ENCODE results near the gene MAGI1. TPM values are rescaled to one million over a fixed set of nuclear protein-coding genes. Genes with fewer than 3 reads are reported as not detected.

The MAGI1 gene
- total RNA-seq, 1 donor from 2014 or later: 10.8 TPM

DNA sequence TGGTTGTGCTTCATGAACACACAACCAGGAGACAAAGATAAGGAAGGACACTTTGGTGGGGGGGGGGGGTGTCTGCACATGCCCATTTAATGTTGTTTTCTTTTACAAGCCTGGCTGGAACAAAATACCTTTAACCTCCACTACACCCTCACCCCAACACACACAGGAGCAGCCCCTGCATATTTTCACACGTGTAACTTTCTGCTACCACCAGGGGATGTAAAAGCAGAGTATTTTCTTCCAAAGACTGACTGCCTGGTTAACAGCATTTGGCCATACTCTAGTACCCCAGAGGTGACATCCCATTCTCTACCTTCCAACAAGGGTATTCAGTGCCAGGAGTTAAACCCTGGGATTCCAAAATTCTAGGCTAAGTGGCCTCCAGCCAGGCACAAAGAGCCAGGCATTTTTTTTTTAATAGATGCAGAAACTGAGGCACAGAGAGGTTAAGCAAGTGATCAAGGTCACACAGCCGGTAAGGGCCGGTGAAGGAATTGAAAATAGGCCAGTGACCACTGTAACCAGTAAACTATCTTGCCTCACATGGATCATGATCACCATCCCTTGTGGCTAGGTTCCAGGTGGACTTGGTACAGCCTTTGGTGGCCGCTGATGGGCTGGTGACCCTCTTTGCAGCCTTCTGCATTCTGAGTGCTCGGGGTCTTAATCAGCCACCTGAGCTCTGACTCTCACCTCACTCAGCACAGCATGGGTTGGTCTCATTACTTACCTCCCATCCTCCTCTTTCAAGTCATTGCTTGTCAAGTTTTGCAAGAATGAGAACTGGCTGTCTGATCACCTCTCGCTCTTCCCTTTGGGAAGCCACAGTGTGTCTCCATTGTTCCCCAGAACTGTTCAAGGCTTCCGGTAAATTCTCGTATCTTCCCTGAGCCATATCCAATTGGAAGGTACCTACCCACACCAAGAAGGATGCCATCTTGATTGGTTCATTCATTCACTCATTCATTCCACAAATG lies 20.4 kb downstream of the MAGI1 start:
- DNase-seq (ENCODE audit: low spot score): no peak
- Mint-ChIP-seq H3K27ac (no peak overlapping the region), H3K4me1 (ENCODE audit: low read depth) (no peaks in the 10 kb centered on the region), H3K36me3 (ENCODE audit: low read depth) (no peaks in the 10 kb centered on the region), H3K27me3 (ENCODE audit: low read depth) (peaks cover 5% of the 10 kb centered on the region), H3K9me3 (no peaks in the 10 kb centered on the region), H3K4me3 (ENCODE audit: low read depth) (no peak overlapping the region)
- intact Hi-C loops (cut with micrococcal nuclease): no loop called here

- Mint-ChIP-seq H3K4me3 (ENCODE audit: low read depth) (no peak overlapping the region), H3K9me3 (no peaks in the 10 kb centered on the region), H3K27me3 (ENCODE audit: low read depth) (peaks cover 5% of the 10 kb centered on the region), H3K27ac (no peak overlapping the region), H3K36me3 (ENCODE audit: low read depth) (no peaks in the 10 kb centered on the region), H3K4me1 (ENCODE audit: low read depth) (no peaks in the 10 kb centered on the region)
- intact Hi-C loops (cut with micrococcal nuclease): no loop called here
- DNase-seq (ENCODE audit: low spot score): no peak
These were observed 21.1 kb downstream of the MAGI1 start for GRCh38 chr3:66017591-66017990.

GRCh38 chr3:66017084-66017483 lies 21.6 kb downstream of the MAGI1 start:
- Mint-ChIP-seq H3K4me1 (ENCODE audit: low read depth) (no peaks in the 10 kb centered on the region), H3K27me3 (ENCODE audit: low read depth) (peaks cover 5% of the 10 kb centered on the region), H3K36me3 (ENCODE audit: low read depth) (no peaks in the 10 kb centered on the region), H3K27ac (no peak overlapping the region), H3K4me3 (ENCODE audit: low read depth) (no peak overlapping the region), H3K9me3 (no peaks in the 10 kb centered on the region)
- DNase-seq (ENCODE audit: low spot score): no peak
- intact Hi-C loops (cut with micrococcal nuclease): no loop called here

DNA sequence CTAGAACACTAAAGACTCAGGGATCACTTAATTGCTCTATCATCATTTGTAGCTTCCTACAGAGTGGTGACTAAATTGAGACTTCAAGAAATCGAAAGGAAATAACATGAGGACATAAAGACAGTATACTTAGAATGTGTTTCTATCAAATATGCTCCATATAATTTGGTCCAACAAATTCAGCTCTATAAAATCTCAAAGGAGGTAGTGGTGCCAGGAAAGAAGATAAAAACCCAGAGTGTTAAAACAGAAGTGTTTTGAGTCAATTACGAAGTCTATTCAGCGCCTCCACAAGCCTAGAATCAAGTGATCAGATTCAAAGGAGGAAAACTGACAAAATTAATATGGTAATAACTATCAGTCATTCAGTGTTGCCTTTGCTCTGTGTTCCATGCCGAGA lies 22.9 kb downstream of the MAGI1 start:
- Mint-ChIP-seq H3K27ac (no peak overlapping the region), H3K27me3 (ENCODE audit: low read depth) (peaks cover 2% of the 10 kb centered on the region), H3K36me3 (ENCODE audit: low read depth) (no peaks in the 10 kb centered on the region), H3K4me3 (ENCODE audit: low read depth) (no peak overlapping the region), H3K4me1 (ENCODE audit: low read depth) (no peaks in the 10 kb centered on the region), H3K9me3 (no peaks in the 10 kb centered on the region)
- DNase-seq (ENCODE audit: low spot score): no peak
- intact Hi-C loops (cut with micrococcal nuclease): no loop called here

DNA sequence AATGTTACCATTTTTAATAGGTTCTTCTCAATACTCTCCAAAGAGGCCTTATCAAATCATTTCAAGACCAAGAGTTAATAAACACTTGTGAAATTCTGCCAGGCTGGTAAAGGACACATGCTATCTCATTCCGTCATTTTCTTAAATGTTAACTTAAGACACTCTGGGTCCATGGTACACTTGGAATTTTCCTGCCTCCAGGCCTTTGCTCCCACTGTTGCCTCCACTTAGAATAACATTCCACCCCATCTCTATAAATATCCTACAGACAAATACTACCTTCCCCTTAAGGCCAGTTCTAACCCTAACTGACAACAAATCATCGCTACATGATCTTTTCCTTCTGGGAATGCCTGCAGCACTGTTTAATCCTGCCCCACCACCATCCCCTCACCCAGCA lies 24.1 kb downstream of the MAGI1 start:
- Mint-ChIP-seq H3K36me3 (ENCODE audit: low read depth) (no peaks in the 10 kb centered on the region), H3K27ac (no peak overlapping the region), H3K9me3 (no peaks in the 10 kb centered on the region), H3K4me1 (ENCODE audit: low read depth) (no peaks in the 10 kb centered on the region), H3K27me3 (ENCODE audit: low read depth) (peaks cover 1% of the 10 kb centered on the region), H3K4me3 (ENCODE audit: low read depth) (no peak overlapping the region)
- intact Hi-C loops (cut with micrococcal nuclease): no loop called here
- no peak for DNase-seq (ENCODE audit: low spot score)

DNA sequence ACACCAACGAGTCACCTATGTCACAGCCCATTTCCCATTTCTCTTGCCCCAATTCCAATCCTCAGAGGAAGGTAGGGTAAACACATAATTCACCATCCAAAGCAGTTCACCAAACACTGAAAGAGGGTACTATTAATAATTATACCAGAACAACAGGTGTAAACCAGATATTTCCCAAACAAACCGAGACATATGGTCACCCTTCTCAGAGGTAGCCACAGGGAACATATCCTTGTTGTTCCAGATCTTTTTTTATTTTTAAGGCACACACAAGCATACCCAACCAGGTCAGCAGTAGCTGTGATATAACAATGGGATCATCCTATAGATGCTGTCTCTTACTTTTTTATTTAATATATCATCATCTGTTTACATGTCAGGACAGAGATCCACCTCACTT lies 24.7 kb downstream of the MAGI1 start:
- Mint-ChIP-seq H3K27ac (no peak overlapping the region), H3K9me3 (no peaks in the 10 kb centered on the region), H3K4me1 (ENCODE audit: low read depth) (no peaks in the 10 kb centered on the region), H3K27me3 (ENCODE audit: low read depth) (peaks cover 1% of the 10 kb centered on the region), H3K36me3 (ENCODE audit: low read depth) (no peaks in the 10 kb centered on the region), H3K4me3 (ENCODE audit: low read depth) (no peak overlapping the region)
- intact Hi-C loops (cut with micrococcal nuclease): no loop called here
- no peak for DNase-seq (ENCODE audit: low spot score)

DNA sequence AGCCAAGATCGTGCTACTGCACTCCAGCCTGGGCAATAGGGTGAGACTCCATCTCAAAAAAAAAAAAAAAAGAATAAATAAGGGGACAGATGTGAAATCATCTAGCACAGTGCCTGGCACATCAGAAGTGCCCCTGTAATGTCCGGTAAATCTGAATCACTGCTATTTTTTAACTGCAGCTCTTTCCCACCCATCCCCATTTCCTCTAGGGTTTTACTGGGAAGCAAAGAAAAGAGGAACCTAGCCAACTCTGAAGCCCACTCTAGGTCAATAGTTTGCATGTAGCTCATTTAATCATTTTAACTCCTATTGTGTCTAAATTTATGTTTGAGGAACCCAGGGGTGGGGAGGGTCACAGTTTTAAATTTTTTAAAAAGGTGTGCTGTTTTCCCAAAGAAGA lies 26.0 kb downstream of the MAGI1 start:
- no peak overlapping the region for H3K4me3 Mint-ChIP-seq (ENCODE audit: low read depth)
- intact Hi-C loops (cut with micrococcal nuclease): no loop called here
- no peaks in the 10 kb centered on the region for H3K9me3 Mint-ChIP-seq
- no peak overlapping the region for H3K27ac Mint-ChIP-seq
- no peaks in the 10 kb centered on the region for H3K4me1 Mint-ChIP-seq (ENCODE audit: low read depth)
- peaks cover 1% of the 10 kb centered on the region for H3K27me3 Mint-ChIP-seq (ENCODE audit: low read depth)
- H3K36me3 Mint-ChIP-seq (ENCODE audit: low read depth): no peaks in the 10 kb centered on the region
- no peak for DNase-seq (ENCODE audit: low spot score)

DNA sequence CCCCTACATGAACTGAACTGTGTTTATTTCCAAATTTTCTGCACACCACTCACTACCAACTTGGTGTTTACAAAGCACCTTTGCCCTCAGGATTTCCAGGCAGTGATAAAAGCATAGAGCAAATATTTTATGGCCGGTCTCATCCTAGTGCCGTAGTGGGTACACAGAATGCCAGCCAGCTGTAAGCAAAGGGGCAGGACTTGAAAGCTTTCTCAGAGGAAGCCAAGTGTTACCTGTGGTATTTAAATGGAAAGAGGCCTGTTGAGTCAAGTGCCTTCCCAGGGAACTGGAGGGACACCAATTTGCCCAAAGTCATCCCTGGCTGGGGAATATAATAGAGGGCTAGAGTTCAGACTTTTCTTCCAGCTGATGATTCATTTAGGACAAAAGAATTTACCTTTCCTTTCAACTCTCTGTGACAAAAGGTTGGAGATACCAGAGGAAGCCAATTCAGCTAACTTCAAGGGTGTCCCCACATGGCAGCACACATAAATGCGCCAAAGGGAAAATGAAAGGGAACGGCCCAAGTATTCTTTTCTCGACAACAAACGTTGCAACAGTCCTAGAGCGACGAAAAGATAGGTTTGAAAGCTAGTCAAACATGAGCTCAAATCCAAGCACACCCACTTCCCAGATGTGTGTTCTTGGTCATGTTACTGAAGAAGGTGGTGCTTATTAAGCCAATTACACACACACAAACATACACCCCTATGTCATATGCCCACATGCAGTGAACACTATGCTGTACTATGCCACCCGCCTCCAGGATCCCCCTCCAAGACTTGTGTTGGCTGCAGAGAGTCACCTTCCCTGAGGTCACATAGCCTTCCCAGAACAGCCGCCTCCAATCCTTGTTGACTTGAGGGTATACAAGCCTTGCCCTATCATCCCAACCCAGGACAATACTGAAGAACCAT lies 27.7 kb downstream of the MAGI1 start:
- Mint-ChIP-seq H3K4me3 (ENCODE audit: low read depth) (no peak overlapping the region), H3K9me3 (no peaks in the 10 kb centered on the region)
- intact Hi-C loops (cut with micrococcal nuclease): no loop called here

DNA sequence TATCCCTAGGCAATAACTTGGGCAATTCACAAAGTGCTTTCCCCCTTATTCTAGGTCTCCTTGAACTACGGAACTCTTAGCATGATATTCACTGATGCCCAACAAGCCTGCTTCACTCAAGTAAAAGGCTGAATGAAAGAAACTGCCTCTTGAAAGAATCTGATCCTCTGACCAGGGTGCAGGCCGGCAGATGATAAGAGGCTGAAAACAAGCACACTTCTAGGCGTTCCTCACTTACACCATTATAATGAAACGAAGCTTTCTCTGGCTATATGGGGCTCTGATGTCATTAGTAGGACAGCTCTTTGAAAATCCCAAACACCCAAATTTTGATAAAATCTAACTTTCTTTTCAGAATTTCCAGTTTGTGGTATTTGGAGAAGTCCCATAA lies 28.4 kb downstream of the MAGI1 start:
- Mint-ChIP-seq H3K4me3 (ENCODE audit: low read depth) (no peak overlapping the region), H3K36me3 (ENCODE audit: low read depth) (no peaks in the 10 kb centered on the region)

More for the DNA sequence above, 27.7 kb downstream of the MAGI1 start:
- Mint-ChIP-seq H3K36me3 (ENCODE audit: low read depth) (no peaks in the 10 kb centered on the region), H3K4me1 (ENCODE audit: low read depth) (no peaks in the 10 kb centered on the region), H3K27ac (no peak overlapping the region), H3K27me3 (ENCODE audit: low read depth) (peaks cover 3% of the 10 kb centered on the region)
- no peak for DNase-seq (ENCODE audit: low spot score)

GRCh38 chr3:66004244-66004643 lies 34.5 kb downstream of the MAGI1 start:
- Mint-ChIP-seq H3K4me3 (ENCODE audit: low read depth) (no peak overlapping the region), H3K27ac (no peak overlapping the region), H3K4me1 (ENCODE audit: low read depth) (no peaks in the 10 kb centered on the region), H3K9me3 (no peaks in the 10 kb centered on the region), H3K27me3 (ENCODE audit: low read depth) (peaks cover 1% of the 10 kb centered on the region), H3K36me3 (ENCODE audit: low read depth) (no peaks in the 10 kb centered on the region)
- DNase-seq (ENCODE audit: low spot score): no peak
- intact Hi-C loops (cut with micrococcal nuclease): no loop called here

More for the DNA sequence above, 28.4 kb downstream of the MAGI1 start:
- intact Hi-C loops (cut with micrococcal nuclease): no loop called here
- DNase-seq (ENCODE audit: low spot score): no peak
- Mint-ChIP-seq H3K27me3 (ENCODE audit: low read depth) (peaks cover 3% of the 10 kb centered on the region), H3K9me3 (no peaks in the 10 kb centered on the region), H3K27ac (no peak overlapping the region), H3K4me1 (ENCODE audit: low read depth) (no peaks in the 10 kb centered on the region)

GRCh38 chr3:66001626-66002025 lies 37.1 kb downstream of the MAGI1 start:
- Mint-ChIP-seq H3K27me3 (ENCODE audit: low read depth) (no peaks in the 10 kb centered on the region), H3K27ac (no peak overlapping the region), H3K4me3 (ENCODE audit: low read depth) (no peak overlapping the region), H3K36me3 (ENCODE audit: low read depth) (no peaks in the 10 kb centered on the region), H3K4me1 (ENCODE audit: low read depth) (no peaks in the 10 kb centered on the region), H3K9me3 (no peaks in the 10 kb centered on the region)
- intact Hi-C loops (cut with micrococcal nuclease): no loop called here
- no peak for DNase-seq (ENCODE audit: low spot score)

- Mint-ChIP-seq H3K27ac (no peak overlapping the region), H3K4me3 (ENCODE audit: low read depth) (no peak overlapping the region), H3K27me3 (ENCODE audit: low read depth) (no peaks in the 10 kb centered on the region), H3K36me3 (ENCODE audit: low read depth) (no peaks in the 10 kb centered on the region), H3K4me1 (ENCODE audit: low read depth) (no peaks in the 10 kb centered on the region), H3K9me3 (no peaks in the 10 kb centered on the region)
- intact Hi-C loops (cut with micrococcal nuclease): no loop called here
- no peak for DNase-seq (ENCODE audit: low spot score)
These were observed 38.2 kb downstream of the MAGI1 start for GRCh38 chr3:66000506-66000905.

DNA sequence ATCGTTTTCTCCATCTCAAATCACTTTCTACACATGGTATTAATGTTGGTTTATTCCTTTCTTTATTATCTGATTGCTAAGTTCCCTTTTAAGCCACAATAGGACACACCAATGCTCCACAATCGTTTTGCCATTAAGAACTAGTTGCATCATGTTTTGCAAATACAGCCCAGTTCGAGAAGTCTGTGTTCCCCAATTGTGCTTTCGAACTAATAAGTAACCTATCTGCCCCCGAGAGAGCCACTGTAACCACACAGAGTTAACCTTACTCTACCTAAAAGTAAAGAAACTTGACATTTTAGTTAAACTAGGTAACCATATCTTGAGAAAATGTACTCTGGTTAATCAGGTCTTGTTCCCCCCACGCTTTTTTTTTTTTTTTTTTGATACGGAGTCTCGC lies 39.1 kb downstream of the MAGI1 start:
- H3K4me3 Mint-ChIP-seq (ENCODE audit: low read depth): no peak overlapping the region
- H3K9me3 Mint-ChIP-seq: no peaks in the 10 kb centered on the region
- H3K27me3 Mint-ChIP-seq (ENCODE audit: low read depth): no peaks in the 10 kb centered on the region
- H3K27ac Mint-ChIP-seq: no peak overlapping the region
- no peaks in the 10 kb centered on the region for H3K36me3 Mint-ChIP-seq (ENCODE audit: low read depth)
- no peak for DNase-seq (ENCODE audit: low spot score)
- intact Hi-C loops (cut with micrococcal nuclease): no loop called here
- no peaks in the 10 kb centered on the region for H3K4me1 Mint-ChIP-seq (ENCODE audit: low read depth)
